OCI-LY7 (cell line): ENCODE data around the gene RFNG.

Experiments
- EZH2phosphoT487 ChIP-seq: fragments of 200-600 bp; sonication (generic); IDR thresholded peaks from 2 replicates; pipeline ENCODE4 v1.6.1; 2018; ENCODE audit warnings: low read depth, borderline replicate concordance, mild to moderate bottlenecking, mixed run types, antibody characterized with exemption, low read length, moderate library complexity, mixed read lengths
- TF ChIP-seq, protein P1 (sequence below): fragments of 200-600 bp; sonication (generic); conservative IDR thresholded peaks from 2 replicates; pipeline ENCODE4 v1.5.1; 2014; ENCODE audit warnings: mild to moderate bottlenecking, antibody characterized with exemption, low read length, moderate library complexity, mixed read lengths

DNA sequence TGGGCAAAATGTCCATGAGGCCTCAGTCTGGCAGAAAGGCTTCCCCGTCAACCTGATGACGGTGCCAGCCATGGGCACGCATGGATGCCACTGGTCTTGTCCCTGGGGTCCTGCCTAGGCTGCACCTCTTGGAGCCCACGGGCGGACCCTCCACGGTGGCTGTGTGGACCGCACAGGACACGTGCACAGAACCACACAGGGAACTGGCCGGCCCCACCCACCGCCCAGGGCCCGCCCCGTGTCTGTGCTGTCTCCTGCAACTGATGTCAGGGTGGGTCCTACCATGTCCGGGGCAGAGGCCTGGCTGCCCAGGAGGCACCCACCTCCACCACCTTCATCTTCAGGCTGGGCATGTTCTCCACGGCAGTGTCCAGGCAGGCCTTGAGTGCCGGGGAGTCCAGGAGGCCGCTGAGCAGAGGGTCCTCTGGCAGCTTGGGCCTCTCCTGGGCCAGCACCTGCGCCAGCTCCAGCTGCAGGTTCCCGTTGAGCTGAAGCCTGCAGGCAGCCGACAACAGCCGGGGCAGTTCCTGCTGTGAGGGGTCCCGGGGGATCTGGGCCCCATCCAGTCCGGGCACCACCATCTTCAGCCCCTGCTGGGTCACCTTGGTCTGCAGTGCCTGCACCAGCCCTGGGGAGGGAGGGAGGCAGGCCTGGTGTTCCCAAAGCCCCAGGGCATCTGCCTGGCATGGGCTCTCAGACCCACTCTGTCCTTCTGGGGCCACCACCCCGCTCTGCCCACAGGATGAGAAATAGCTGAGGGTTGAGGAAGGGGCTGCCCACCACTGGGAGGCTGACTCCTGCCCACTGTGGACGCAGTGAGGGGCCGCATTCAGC lies 34.5 kb upstream of the RFNG start:
- TF ChIP-seq, protein P1, sequence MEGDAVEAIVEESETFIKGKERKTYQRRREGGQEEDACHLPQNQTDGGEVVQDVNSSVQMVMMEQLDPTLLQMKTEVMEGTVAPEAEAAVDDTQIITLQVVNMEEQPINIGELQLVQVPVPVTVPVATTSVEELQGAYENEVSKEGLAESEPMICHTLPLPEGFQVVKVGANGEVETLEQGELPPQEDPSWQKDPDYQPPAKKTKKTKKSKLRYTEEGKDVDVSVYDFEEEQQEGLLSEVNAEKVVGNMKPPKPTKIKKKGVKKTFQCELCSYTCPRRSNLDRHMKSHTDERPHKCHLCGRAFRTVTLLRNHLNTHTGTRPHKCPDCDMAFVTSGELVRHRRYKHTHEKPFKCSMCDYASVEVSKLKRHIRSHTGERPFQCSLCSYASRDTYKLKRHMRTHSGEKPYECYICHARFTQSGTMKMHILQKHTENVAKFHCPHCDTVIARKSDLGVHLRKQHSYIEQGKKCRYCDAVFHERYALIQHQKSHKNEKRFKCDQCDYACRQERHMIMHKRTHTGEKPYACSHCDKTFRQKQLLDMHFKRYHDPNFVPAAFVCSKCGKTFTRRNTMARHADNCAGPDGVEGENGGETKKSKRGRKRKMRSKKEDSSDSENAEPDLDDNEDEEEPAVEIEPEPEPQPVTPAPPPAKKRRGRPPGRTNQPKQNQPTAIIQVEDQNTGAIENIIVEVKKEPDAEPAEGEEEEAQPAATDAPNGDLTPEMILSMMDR: no peak
- TF ChIP-seq EZH2phosphoT487: no peak
